SJCRH30 (cell line): ENCODE measurements around the gene TMEM273. TPM values are rescaled to one million over a fixed set of nuclear protein-coding genes. Genes with fewer than 3 reads are reported as not detected.

Experiments
- DNase-seq, 2 experiments: peaks; one replicate each; pipeline ENCODE4 v3.0.0-alpha.2; 2015 to 2020
- H3K27ac ChIP-seq: fragments of 250-450 bp; sonication (Bioruptor Pico); 2 replicates; pipeline ENCODE4 v1.5.1; 2020; ENCODE audit warnings: mild to moderate bottlenecking, moderate library complexity
- H3K27me3 ChIP-seq: fragments of 250-450 bp; sonication (Bioruptor Pico); 2 replicates; pipeline ENCODE4 v1.5.1; 2020; ENCODE audit warnings: mild to moderate bottlenecking, moderate library complexity
- H3K36me3 ChIP-seq: fragments of 250-450 bp; sonication (Bioruptor Pico); 2 replicates; pipeline ENCODE4 v1.5.1; 2020; ENCODE audit warnings: mild to moderate bottlenecking, moderate library complexity
- H3K4me1 ChIP-seq: fragments of 250-450 bp; sonication (Bioruptor Pico); 2 replicates; pipeline ENCODE4 v1.5.1; 2020; ENCODE audit warnings: mild to moderate bottlenecking, moderate library complexity
- H3K4me3 ChIP-seq: fragments of 250-450 bp; sonication (Bioruptor Pico); 2 replicates; pipeline ENCODE4 v1.5.1; 2020; ENCODE audit warnings: mild to moderate bottlenecking, moderate library complexity
- H3K9me3 ChIP-seq: fragments of 250-450 bp; sonication (Bioruptor Pico); replicated peaks from 2 replicates; pipeline ENCODE4 v1.5.1; 2020; ENCODE audit warnings: mild to moderate bottlenecking, moderate library complexity
- total RNA-seq: library from RNA; depleted of rRNA; stranded (reverse); fragments of >200 nt; shearing (Covaris generic); gene quantifications from 2 replicates; pipeline ENCODE4 v1.2.3, GENCODE V29; 2014; rRNA removed

TMEM273 gene
- total RNA-seq, 1 experiment from 2014 or later, result 2.5 TPM

GRCh38 chr10:49107111-49107886, 80.9 kb downstream of the TMEM273 start:
- no peaks in the 10 kb centered on the region for H3K27me3 ChIP-seq
- no peaks in the 10 kb centered on the region for H3K9me3 ChIP-seq
- H3K27ac ChIP-seq, result no peak overlapping the region
- DNase-seq, result no peak
- H3K36me3 ChIP-seq, result no peaks in the 10 kb centered on the region
- H3K4me1 ChIP-seq, result peaks cover 19% of the 10 kb centered on the region
- H3K4me3 ChIP-seq, result no peak overlapping the region

- Histone ChIP-seq H3K4me1 (peaks cover 19% of the 10 kb centered on the region), H3K27ac (no peak overlapping the region), H3K36me3 (no peaks in the 10 kb centered on the region), H3K4me3 (no peak overlapping the region), H3K9me3 (no peaks in the 10 kb centered on the region), H3K27me3 (no peaks in the 10 kb centered on the region)
- no peak for DNase-seq
Measured at GRCh38 chr10:49106451-49106850, 81.7 kb downstream of the TMEM273 start.

DNA sequence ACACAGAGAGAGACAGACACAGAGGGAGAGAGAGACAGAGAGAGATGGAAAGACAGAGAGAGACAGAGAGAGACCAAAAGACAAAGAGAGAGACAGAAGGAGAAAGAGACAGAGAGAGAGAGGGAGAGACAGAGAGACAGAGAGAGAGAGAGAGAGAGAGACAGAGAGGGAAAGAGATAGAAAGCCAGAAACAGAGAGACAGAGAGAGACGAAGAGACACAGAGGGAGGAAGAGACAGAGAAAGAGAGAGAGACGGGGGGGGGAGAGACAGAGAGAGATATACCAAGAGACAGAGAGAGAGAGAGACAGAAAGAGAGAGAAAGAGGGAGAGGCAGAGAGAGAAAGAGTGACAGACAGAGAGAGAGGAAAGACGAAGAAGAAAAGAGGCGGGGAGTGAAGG, 83.1 kb downstream of the TMEM273 start:
- Histone ChIP-seq H3K4me1 (peaks cover 10% of the 10 kb centered on the region), H3K27me3 (no peaks in the 10 kb centered on the region), H3K4me3 (no peak overlapping the region), H3K36me3 (no peaks in the 10 kb centered on the region), H3K27ac (no peak overlapping the region), H3K9me3 (no peaks in the 10 kb centered on the region)
- DNase-seq, result no peak

Other genes with a start within 250 kb of the TMEM273 start
- not detected in 2 replicates for gene LRRC18, start 248.6 kb downstream of the TMEM273 start, total RNA-seq
- gene VSTM4, start 72.9 kb downstream of the TMEM273 start, total RNA-seq, result 7.1 and 7.2 TPM in 2 replicates
- gene FAM170B, start 54.4 kb downstream of the TMEM273 start, total RNA-seq, result not detected in 2 replicates
- gene C10orf71, start 110.8 kb upstream of the TMEM273 start, total RNA-seq, result 4.5 and 6.6 TPM in 2 replicates
- gene DRGX, start 207.7 kb upstream of the TMEM273 start, total RNA-seq, result 15.0 and 17.8 TPM in 2 replicates